Ureter (tissue), 1 donor: ENCODE results near the gene RAPH1. TPM values are rescaled to one million over a fixed set of nuclear protein-coding genes. Genes with fewer than 3 reads are reported as not detected.

ENCODE experiments used
- DNase-seq: peaks from one replicate; pipeline ENCODE4 v3.0.0-alpha.2; 2020; ENCODE audit warnings: low spot score
- total RNA-seq: library from RNA; stranded (reverse); gene quantifications from one replicate; pipeline ENCODE4 v1.2.4, GENCODE V29; 2023
- donor health status: DM: yes; HTN: yes; CAD: no.

RAPH1 gene
- total RNA-seq, 1 donor from 2014 or later = 71.6 TPM

- no peak for DNase-seq
Measured at GRCh38 chr2:203361922-203362321, 173.2 kb downstream of the RAPH1 start.

- no peak for DNase-seq
Measured at GRCh38 chr2:203361495-203361894, 173.6 kb downstream of the RAPH1 start.

GRCh38 chr2:203360833-203361430 is 174.2 kb downstream of the RAPH1 start:
- DNase-seq = no peak

- no peak for DNase-seq
Measured at GRCh38 chr2:203359450-203359849, 175.7 kb downstream of the RAPH1 start.

- DNase-seq = no peak
Measured at GRCh38 chr2:203354966-203355365, 180.1 kb downstream of the RAPH1 start.

GRCh38 chr2:203352604-203353255 is 182.4 kb downstream of the RAPH1 start:
- DNase-seq = no peak

GRCh38 chr2:203347375-203347774 is 187.7 kb downstream of the RAPH1 start:
- DNase-seq = no peak

- DNase-seq = no peak
Measured at GRCh38 chr2:203346612-203347011, 188.5 kb downstream of the RAPH1 start.

- DNase-seq = no peak
Measured at GRCh38 chr2:203344667-203345066, 190.4 kb downstream of the RAPH1 start.

Other genes starting within 250 kb of the RAPH1 start
- gene ABI2, start 206.9 kb downstream of the RAPH1 start, total RNA-seq = 60.2 TPM
- gene CD28, start 171.3 kb upstream of the RAPH1 start, total RNA-seq = 0.21 TPM